Stomach (tissue), 4 donors: Measurements from ENCODE around the gene LMOD3.

Experiments
- CTCF ChIP-seq, 7 experiments: fragments of 450-650 bp in 4 of 7; fragments of 200-600 bp in 3 of 7; sonication (generic) in 3 of 7; IDR thresholded peaks; one replicate each; pipeline ENCODE4 v1.5.1; 2016 to 2019; ENCODE audit warnings: antibody characterized with exemption in 7 of 7, control low read depth in 2 of 7, mild to moderate bottlenecking in 1 of 7
- POLR2AphosphoS5 ChIP-seq, 3 donors: sonication (generic); formaldehyde crosslinking; IDR thresholded peaks; one replicate each; pipeline ENCODE4 v1.6.1; 2016; ENCODE audit warnings: antibody characterized with exemption in 3 of 3

GRCh38 chr3:69126999-69127398 lies 4.6 kb upstream of the LMOD3 start:
- TF ChIP-seq CTCF (IDR thresholded peaks at IDR 0.05): no peak
- TF ChIP-seq POLR2AphosphoS5 (IDR thresholded peaks at IDR 0.05): no peak
